Esophagus muscularis mucosa (tissue), 3 donors: Measurements from ENCODE around the gene USP2.

ENCODE experiments used
- CTCF ChIP-seq, 3 experiments: fragments of 200-600 bp in 2 of 3; fragments of 450-650 bp in 1 of 3; sonication (generic) in 2 of 3; IDR thresholded peaks; one replicate each; pipeline ENCODE4 v1.5.1; 2017 to 2019; ENCODE audit warnings: antibody characterized with exemption in 3 of 3, mild to moderate bottlenecking in 2 of 3, moderate library complexity in 1 of 3
- POLR2A ChIP-seq: fragments of 450-650 bp; IDR thresholded peaks from one replicate; pipeline ENCODE4 v1.6.1; 2017; ENCODE audit warnings: antibody characterized with exemption, moderate library complexity, mild to moderate bottlenecking, low read depth

DNA sequence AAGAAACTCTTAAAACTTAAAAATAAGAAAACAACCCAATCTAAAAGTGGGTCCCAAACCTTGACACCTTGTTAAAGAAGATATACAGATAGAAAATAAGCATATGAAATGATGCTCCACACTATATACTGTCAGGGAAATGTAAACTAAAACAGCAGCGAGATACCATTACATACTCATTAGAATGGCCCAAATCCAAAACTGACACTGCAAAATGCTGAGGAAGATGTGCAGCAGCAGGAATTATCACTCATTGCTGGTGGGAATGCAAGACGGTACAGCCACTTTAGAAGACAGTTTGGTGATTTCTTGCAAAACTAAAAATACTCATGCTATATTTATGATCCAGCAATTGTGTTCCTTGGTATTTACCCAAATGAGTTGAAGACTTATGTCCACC, 52.2 kb downstream of the USP2 start:
- TF ChIP-seq CTCF (IDR thresholded peaks at IDR 0.05) (no peak), POLR2A (no peak)
